GM23338 (cell line): ENCODE measurements around the gene HAPLN2. TPM values are rescaled to one million over a fixed set of nuclear protein-coding genes. Genes with fewer than 3 reads are reported as not detected.
A peak's percentile ranks its signal among the peaks of the same experiment; 100 is the strongest.

Experiments used
- ATAC-seq: fragments of 200-7000 bp; cut with Tn5 transposase; 3 replicates; pipeline ENCODE4 v1.9.1; 2020
- DNase-seq: peaks from one replicate; pipeline ENCODE4 v3.0.0-alpha.2; 2015; ENCODE audit warnings: low spot score
- H2AFZ ChIP-seq: fragments of 200-600 bp; sonication (generic); 2 replicates; pipeline ENCODE4 v1.8.0; 2016; ENCODE audit warnings: antibody characterized with exemption, mild to moderate bottlenecking, moderate library complexity
- H3F3A ChIP-seq: fragments of 200-600 bp; sonication (generic); replicated peaks from 2 replicates; pipeline ENCODE4 v1.8.0; 2017; ENCODE audit warnings: antibody characterized with exemption, mixed run types, low read depth
- H3K27ac ChIP-seq: fragments of 200-600 bp; sonication (generic); 2 replicates; pipeline ENCODE4 v1.6.1; 2016; ENCODE audit warnings: low read depth
- H3K27me3 ChIP-seq: fragments of 200-600 bp; sonication (generic); 2 replicates; pipeline ENCODE4 v1.8.0; 2016; ENCODE audit warnings: mild to moderate bottlenecking, mixed run types, moderate library complexity; ENCODE audit not compliant: insufficient read depth
- H3K36me3 ChIP-seq: fragments of 200-600 bp; sonication (generic); 2 replicates; pipeline ENCODE4 v1.8.0; 2016; ENCODE audit warnings: mild to moderate bottlenecking; ENCODE audit not compliant: insufficient read depth
- H3K4me1 ChIP-seq: fragments of 200-600 bp; sonication (generic); 2 replicates; pipeline ENCODE4 v1.8.0; 2016; ENCODE audit warnings: mild to moderate bottlenecking, moderate library complexity; ENCODE audit not compliant: insufficient read depth
- H3K4me2 ChIP-seq: fragments of 200-600 bp; sonication (generic); 2 replicates; pipeline ENCODE4 v1.7.1; 2017; ENCODE audit warnings: mixed run types
- H3K4me3 ChIP-seq: fragments of 200-600 bp; sonication (generic); 2 replicates; pipeline ENCODE4 v1.6.1; 2016; ENCODE audit warnings: mixed run types
- H3K79me2 ChIP-seq: fragments of 200-600 bp; sonication (generic); replicated peaks from 2 replicates; pipeline ENCODE4 v1.8.0; 2017; ENCODE audit warnings: mild to moderate bottlenecking; ENCODE audit not compliant: insufficient read depth
- H3K9me2 ChIP-seq: fragments of 200-600 bp; sonication (generic); 2 replicates; pipeline ENCODE4 v1.8.0; 2017; ENCODE audit not compliant: insufficient read depth
- H4K20me1 ChIP-seq: fragments of 200-600 bp; sonication (generic); replicated peaks from 2 replicates; pipeline ENCODE4 v1.8.0; 2017; ENCODE audit warnings: mild to moderate bottlenecking; ENCODE audit not compliant: insufficient read depth
- H3K27ac Mint-ChIP-seq: 2 replicates; pipeline ENCODE4 v1.8.0; 2020; ENCODE audit warnings: inconsistent platforms, mild to moderate bottlenecking, moderate library complexity, mixed read lengths
- H3K27me3 Mint-ChIP-seq: 3 replicates; pipeline ENCODE4 v1.8.0; 2022; ENCODE audit warnings: low read depth, mild to moderate bottlenecking, moderate library complexity, mixed read lengths, inconsistent platforms; ENCODE audit not compliant: insufficient read depth, poor library complexity
- H3K36me3 Mint-ChIP-seq: 3 replicates; pipeline ENCODE4 v1.8.0; 2021; ENCODE audit warnings: low read depth, mild to moderate bottlenecking, inconsistent platforms, moderate library complexity, mixed read lengths
- H3K4me1 Mint-ChIP-seq: 3 replicates; pipeline ENCODE4 v1.8.0; 2020; ENCODE audit warnings: mild to moderate bottlenecking, inconsistent platforms, mixed read lengths
- H3K4me3 Mint-ChIP-seq: 3 replicates; pipeline ENCODE4 v1.8.0; 2021; ENCODE audit warnings: moderate library complexity, mild to moderate bottlenecking, inconsistent platforms, mixed read lengths
- H3K9me3 Mint-ChIP-seq: 3 replicates; pipeline ENCODE4 v1.8.0; 2020; ENCODE audit warnings: moderate library complexity, mild to moderate bottlenecking, inconsistent platforms, mixed read lengths
- CREB1 ChIP-seq: fragments of 250-450 bp; sonication (Bioruptor Pico); IDR thresholded peaks from 2 replicates; pipeline ENCODE4 v1.5.0; 2020; ENCODE audit warnings: low read depth, mild to moderate bottlenecking, moderate library complexity
- CTCF ChIP-seq, 2 experiments: fragments of 200-600 bp in 1 of 2; sonication (generic) in 1 of 2; conservative IDR thresholded peaks; 2 replicates each; pipeline versions ENCODE4 v1.5.1 to v1.6.1; 2016 to 2017; ENCODE audit warnings: antibody characterized with exemption in 2 of 2, low read depth in 2 of 2, mild to moderate bottlenecking in 2 of 2, moderate library complexity in 1 of 2
- EZH2 ChIP-seq: fragments of 200-600 bp; sonication (generic); IDR thresholded peaks from one replicate; pipeline ENCODE4 v1.8.0; 2017; ENCODE audit warnings: antibody characterized with exemption, mild to moderate bottlenecking, low read depth; ENCODE audit not compliant: unreplicated experiment
- NANOG ChIP-seq: IDR thresholded peaks from 2 replicates; pipeline ENCODE4 v1.6.1; 2016; ENCODE audit warnings: antibody characterized with exemption, borderline replicate concordance
- STAT1 ChIP-seq: IDR thresholded peaks from one replicate; pipeline ENCODE4 v1.6.1; 2016; ENCODE audit warnings: antibody characterized with exemption; ENCODE audit not compliant: unreplicated experiment
- ZNF114 ChIP-seq: fragments of 250-450 bp; sonication (Bioruptor Pico); IDR thresholded peaks from 2 replicates; pipeline ENCODE4 v1.5.0; 2020; ENCODE audit warnings: mild to moderate bottlenecking, moderate library complexity
- ZNF462 ChIP-seq: fragments of 250-450 bp; sonication (Bioruptor Pico); IDR thresholded peaks from 2 replicates; pipeline ENCODE4 v1.5.0; 2020; ENCODE audit warnings: mild to moderate bottlenecking, moderate library complexity
- polyA plus RNA-seq: library from polyadenylated mRNA; unstranded; fragments of >200 nt; fragmentation: Nextera tagmentation; extraction: Ambion mirVana; gene quantifications from 2 replicates; pipeline ENCODE4 v1.2.1, GENCODE V29; 2016
- total RNA-seq: library from RNA; depleted of rRNA; stranded (reverse); fragments of >200 nt; shearing (Covaris generic); gene quantifications from 2 replicates; pipeline ENCODE4 v1.2.3, GENCODE V29; 2014
- TF ChIP-seq, protein P1 (sequence below): IDR thresholded peaks from 2 replicates; pipeline ENCODE4 v1.6.1; 2016; ENCODE audit warnings: antibody characterized with exemption

Gene HAPLN2
- total and polyA plus RNA-seq, 2 experiments from 2014 or later = 0.53 TPM; not detected in 1

- Mint-ChIP-seq H3K9me3 (no peaks in the 10 kb centered on the region; the same call in 2 of the 3 replicates), H3K4me3 (peak overlapping the region; percentile 31; the same call in 2 of the 3 replicates), H3K36me3 (no peaks in the 10 kb centered on the region; the same call in 2 of the 3 replicates), H3K27me3 (peaks cover 51% of the 10 kb centered on the region), H3K27ac (no peak overlapping the region), H3K4me1 (peaks cover 47% of the 10 kb centered on the region)
- ATAC-seq = no peak
- no peak for DNase-seq
- H3K27me3 ChIP-seq = peaks cover 74% of the 10 kb centered on the region
- H3K9me2 ChIP-seq = no peaks in the 10 kb centered on the region
- TF ChIP-seq EZH2 (no peak), STAT1 (no peak), NANOG (no peak), ZNF114 (CRISPR knock-in tag) (no peak), CREB1 (CRISPR knock-in tag) (no peak)
- no peaks in the 10 kb centered on the region for H3K36me3 ChIP-seq
- H3K4me2 ChIP-seq = peak overlapping the region; percentile 84
- no peaks in the 10 kb centered on the region for H4K20me1 ChIP-seq
- peaks cover 11% of the 10 kb centered on the region; the same call in 1 of the 2 replicates for H3F3A ChIP-seq
- H3K4me1 ChIP-seq = peaks cover 25% of the 10 kb centered on the region
- H2AFZ ChIP-seq = peak overlapping the region; percentile 98; the same call in 1 of the 2 replicates
- H3K27ac ChIP-seq = no peak overlapping the region
- H3K4me3 ChIP-seq = peak overlapping the region; percentile 64
- H3K79me2 ChIP-seq = no peaks in the 10 kb centered on the region
These were observed 36.8 kb downstream of the HAPLN2 start for GRCh38 chr1:156655904-156656516.

- H3K27ac Mint-ChIP-seq = no peak overlapping the region
- peaks cover 55% of the 10 kb centered on the region for H3K27me3 Mint-ChIP-seq
- peaks cover 20% of the 10 kb centered on the region; the same call in 1 of the 2 replicates for H3F3A ChIP-seq
- peak; percentile 52 for ATAC-seq
- no peaks in the 10 kb centered on the region for H3K79me2 ChIP-seq
- H3K4me2 ChIP-seq = peak overlapping the region; percentile 84
- H3K27me3 ChIP-seq = peaks cover 66% of the 10 kb centered on the region
- H3K36me3 Mint-ChIP-seq = no peaks in the 10 kb centered on the region; the same call in 2 of the 3 replicates
- peaks cover 36% of the 10 kb centered on the region for H3K4me1 ChIP-seq
- no peaks in the 10 kb centered on the region for H4K20me1 ChIP-seq
- H3K27ac ChIP-seq = no peak overlapping the region
- H3K4me3 ChIP-seq = peak overlapping the region; percentile 64
- peak overlapping the region; percentile 76 for H3K4me3 Mint-ChIP-seq
- H3K9me2 ChIP-seq = no peaks in the 10 kb centered on the region
- H3K9me3 Mint-ChIP-seq = no peaks in the 10 kb centered on the region; the same call in 2 of the 3 replicates
- peak overlapping the region; percentile 98 for H2AFZ ChIP-seq
- DNase-seq = peak; percentile 81
- H3K4me1 Mint-ChIP-seq = peaks cover 55% of the 10 kb centered on the region
- no peaks in the 10 kb centered on the region for H3K36me3 ChIP-seq
- no peak for TF ChIP-seq CREB1 (CRISPR knock-in tag)
- TF ChIP-seq EZH2 = peak; percentile 80
- TF ChIP-seq CTCF (conservative IDR thresholded peaks at IDR 0.05; ENCODE audit: low read depth in 2 of 2) = peak; percentile 83 to 96
- no peak for TF ChIP-seq ZNF462 (CRISPR knock-in tag)
- TF ChIP-seq, protein P1, sequence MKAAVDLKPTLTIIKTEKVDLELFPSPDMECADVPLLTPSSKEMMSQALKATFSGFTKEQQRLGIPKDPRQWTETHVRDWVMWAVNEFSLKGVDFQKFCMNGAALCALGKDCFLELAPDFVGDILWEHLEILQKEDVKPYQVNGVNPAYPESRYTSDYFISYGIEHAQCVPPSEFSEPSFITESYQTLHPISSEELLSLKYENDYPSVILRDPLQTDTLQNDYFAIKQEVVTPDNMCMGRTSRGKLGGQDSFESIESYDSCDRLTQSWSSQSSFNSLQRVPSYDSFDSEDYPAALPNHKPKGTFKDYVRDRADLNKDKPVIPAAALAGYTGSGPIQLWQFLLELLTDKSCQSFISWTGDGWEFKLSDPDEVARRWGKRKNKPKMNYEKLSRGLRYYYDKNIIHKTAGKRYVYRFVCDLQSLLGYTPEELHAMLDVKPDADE = no peak; the same call in 1 of the 2 replicates
- no peak for TF ChIP-seq STAT1
- TF ChIP-seq NANOG = no peak
These were observed 37.9 kb downstream of the HAPLN2 start for GRCh38 chr1:156656806-156657740.
